ENCODE results near the gene PACS2. TPM values are rescaled to one million over a fixed set of nuclear protein-coding genes. Genes with fewer than 3 reads are reported as not detected.

Gene PACS2
- total and polyA plus RNA-seq, 2 donors (not counting 1 experiment from before 2014, with no cell fraction given) = 65.6 to 70.7 TPM

- TF ChIP-seq CTCF (IDR thresholded peaks at IDR 0.05) (no peak), EZH2 (IDR thresholded peaks at IDR 0.05; ENCODE audit: borderline replicate concordance, insufficient read depth, low read depth, low read length, poor library complexity, severe bottlenecking) (no peak)
- Mint-ChIP-seq H3K9me3 (ENCODE audit: insufficient read depth) (no peaks in the 10 kb centered on the region), H3K4me1 (peaks cover 14% of the 10 kb centered on the region), H3K4me3 (no peak overlapping the region), H3K27ac (no peak overlapping the region), H3K27me3 (no peaks in the 10 kb centered on the region)
- ATAC-seq (ENCODE audit: low read depth) = no peak
- no peaks in the 10 kb centered on the region for H3K36me3 ChIP-seq (replicated peaks in 1 of 2; ENCODE audit: control extremely low read depth in 1 of 2, control insufficient read depth in 1 of 2, extremely low read depth in 1 of 2, insufficient read depth in 2 of 2, low read length in 1 of 2)
- peaks cover 0 to 8% (median 0%) of the 10 kb centered on the region in 3 donors for H3K9me3 ChIP-seq (ENCODE audit: control extremely low read depth in 1 of 3, control insufficient read depth in 2 of 3, insufficient read depth in 1 of 3, low read length in 2 of 3)
- ChIA-PET CTCF (no interaction called here), POLR2A (no interaction called here)
- H3K4me2 ChIP-seq (replicated peaks; ENCODE audit: low read depth, low read length, poor library complexity, severe bottlenecking) = no peak overlapping the region
- no peak overlapping the region for H3K9ac ChIP-seq (ENCODE audit: low read length)
- H3K4me3 ChIP-seq (ENCODE audit: control extremely low read depth in 1 of 5, extremely low read depth in 1 of 5, insufficient read depth in 1 of 5, low read depth in 2 of 5, low read length in 4 of 5) = no peak overlapping the region
- WGBS (ENCODE audit: insufficient coverage) = 74% methylated on average over 18 of the region's 18 CpGs
- peaks cover 49% of the 10 kb centered on the region for H4K20me1 ChIP-seq (ENCODE audit: control insufficient read depth, insufficient read depth, low read length, poor library complexity, severe bottlenecking)
- DNase-seq = no peak
- no peaks in the 10 kb centered on the region for H3K27me3 ChIP-seq (replicated peaks in 1 of 4; ENCODE audit: control extremely low read depth in 1 of 4, control insufficient read depth in 3 of 4, insufficient read depth in 4 of 4, low read length in 3 of 4)
- H3K4me1 ChIP-seq (ENCODE audit: control insufficient read depth in 2 of 2, insufficient read depth in 2 of 2, low read length in 2 of 2) = peaks cover 0 to 9% of the 10 kb centered on the region in 2 donors
- peaks cover 51% of the 10 kb centered on the region for H3K79me2 ChIP-seq (ENCODE audit: control insufficient read depth, insufficient read depth, low read length)
- H3K27ac ChIP-seq (ENCODE audit: low read length in 2 of 2) = no peak overlapping the region
- H2AFZ ChIP-seq (ENCODE audit: insufficient read depth, low read depth, low read length, poor library complexity, severe bottlenecking) = no peak overlapping the region
- intact Hi-C loops (cut with micrococcal nuclease) = no loop called here
Observed at GRCh38 chr14:105337966-105338741, 23.6 kb downstream of the PACS2 start.
